ENCODE data around the gene PIK3AP1. TPM values are rescaled to one million over a fixed set of nuclear protein-coding genes. Genes with fewer than 3 reads are reported as not detected.

The PIK3AP1 gene
- total RNA-seq, 1 experiment from 2014 or later = 1.7 TPM

DNA sequence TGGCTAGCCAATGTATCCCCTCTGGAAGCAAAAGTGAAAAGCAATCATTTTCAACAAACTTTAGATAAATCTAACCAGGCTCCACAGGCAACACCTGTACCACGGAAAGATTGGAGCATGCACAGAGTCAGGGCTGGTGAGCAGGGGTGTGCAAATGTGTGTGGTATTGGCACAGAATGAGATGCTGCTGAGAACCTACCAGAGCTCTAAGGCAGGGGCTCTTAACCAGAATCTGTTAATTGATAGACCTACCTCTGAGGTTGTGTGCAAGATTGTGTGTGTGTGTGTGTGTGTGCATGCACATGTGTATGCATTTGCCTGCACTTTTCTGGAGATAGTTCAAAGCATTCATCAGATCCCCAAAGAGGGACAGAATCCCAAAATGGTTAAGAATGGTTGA is 62.9 kb downstream of the PIK3AP1 start:
- Histone ChIP-seq H3K4ac (ENCODE audit: low read depth, low read length) (no peak overlapping the region), H3T11ph (ENCODE audit: low read length) (no peak overlapping the region), H3K23me2 (ENCODE audit: insufficient read length, low read depth, low read length, poor library complexity, severe bottlenecking) (no peaks in the 10 kb centered on the region), H2AK5ac (ENCODE audit: insufficient read length, low read length) (no peak overlapping the region), H3K79me1 (ENCODE audit: insufficient read depth, low read depth, low read length, poor library complexity, severe bottlenecking) (no peaks in the 10 kb centered on the region), H2BK12ac (ENCODE audit: insufficient read length, low read depth, low read length) (no peak overlapping the region), H3K14ac (ENCODE audit: insufficient read depth, low read length) (no peak overlapping the region), H3K27me3 (ENCODE audit: insufficient read depth, low read length) (no peaks in the 10 kb centered on the region), H4K5ac (ENCODE audit: insufficient read length, low read depth, low read length) (no peak overlapping the region), H2BK20ac (ENCODE audit: low read depth, low read length, poor library complexity, severe bottlenecking) (no peak overlapping the region), H4K91ac (ENCODE audit: insufficient read length, low read depth, low read length) (no peak overlapping the region), H3K18ac (ENCODE audit: insufficient read length, low read depth, low read length) (no peak overlapping the region), H3K9ac (ENCODE audit: extremely low read depth, insufficient read length, low read length) (no peak overlapping the region), H3K79me2 (ENCODE audit: insufficient read depth, low read length) (no peaks in the 10 kb centered on the region), H4K8ac (replicated peaks; ENCODE audit: insufficient read length, low read depth, low read length) (no peak overlapping the region), H2BK5ac (ENCODE audit: insufficient read length, low read length) (no peak overlapping the region), H3K9me3 (ENCODE audit: control insufficient read depth, low read depth, low read length) (no peaks in the 10 kb centered on the region), H2AFZ (ENCODE audit: low read length) (no peak overlapping the region), H4K20me1 (ENCODE audit: control insufficient read depth, insufficient read depth, insufficient read length) (no peaks in the 10 kb centered on the region), H3K27ac (ENCODE audit: insufficient read length, low read depth, low read length) (no peak overlapping the region), H3K4me1 (ENCODE audit: insufficient read depth, low read length) (no peaks in the 10 kb centered on the region), H3K4me2 (ENCODE audit: insufficient read depth, insufficient read length, low read length) (no peak overlapping the region), H3K23ac (ENCODE audit: insufficient read length, low read depth, low read length) (no peak overlapping the region), H3K56ac (ENCODE audit: insufficient read length, low read depth, low read length) (no peak overlapping the region), H2BK15ac (ENCODE audit: low read depth, low read length) (no peak overlapping the region), H2BK120ac (ENCODE audit: low read depth, low read length, poor library complexity, severe bottlenecking) (no peak overlapping the region)
- DNase-seq = no peak
- Mint-ChIP-seq H3K4me1 (peaks cover 0 to 5% of the 10 kb centered on the region in 2 experiments; a peak in 2 of 4 replicates), H3K27me3 (ENCODE audit: low read depth) (no peaks in the 10 kb centered on the region), H3K9me3 (peaks cover 3 to 8% of the 10 kb centered on the region in 2 experiments; a peak in 4 of 5 replicates), H3K27ac (no peak overlapping the region), H3K36me3 (ENCODE audit: insufficient read depth in 1 of 3, low read depth in 3 of 3) (peaks cover 3 to 10% (median 5%) of the 10 kb centered on the region in 3 experiments; a peak in 6 of 7 replicates), H3K4me3 (no peak overlapping the region)
- WGBS (ENCODE audit: extremely low coverage, insufficient read length, low lambda C conversion rate) = no CpG with 5 or more reads among the region's 1 CpG
- TF ChIP-seq, protein P1, sequence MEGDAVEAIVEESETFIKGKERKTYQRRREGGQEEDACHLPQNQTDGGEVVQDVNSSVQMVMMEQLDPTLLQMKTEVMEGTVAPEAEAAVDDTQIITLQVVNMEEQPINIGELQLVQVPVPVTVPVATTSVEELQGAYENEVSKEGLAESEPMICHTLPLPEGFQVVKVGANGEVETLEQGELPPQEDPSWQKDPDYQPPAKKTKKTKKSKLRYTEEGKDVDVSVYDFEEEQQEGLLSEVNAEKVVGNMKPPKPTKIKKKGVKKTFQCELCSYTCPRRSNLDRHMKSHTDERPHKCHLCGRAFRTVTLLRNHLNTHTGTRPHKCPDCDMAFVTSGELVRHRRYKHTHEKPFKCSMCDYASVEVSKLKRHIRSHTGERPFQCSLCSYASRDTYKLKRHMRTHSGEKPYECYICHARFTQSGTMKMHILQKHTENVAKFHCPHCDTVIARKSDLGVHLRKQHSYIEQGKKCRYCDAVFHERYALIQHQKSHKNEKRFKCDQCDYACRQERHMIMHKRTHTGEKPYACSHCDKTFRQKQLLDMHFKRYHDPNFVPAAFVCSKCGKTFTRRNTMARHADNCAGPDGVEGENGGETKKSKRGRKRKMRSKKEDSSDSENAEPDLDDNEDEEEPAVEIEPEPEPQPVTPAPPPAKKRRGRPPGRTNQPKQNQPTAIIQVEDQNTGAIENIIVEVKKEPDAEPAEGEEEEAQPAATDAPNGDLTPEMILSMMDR (conservative IDR thresholded peaks at IDR 0.05) = no peak

Data from H9 (cell line).